H54 (cell line): Measurements from ENCODE around the gene FCHO1.

Experiments
- DNase-seq: peaks from one replicate; pipeline ENCODE4 v3.0.0; 2011; ENCODE audit warnings: low spot score, mixed read lengths; ENCODE audit not compliant: insufficient read length
- FAIRE-seq: peaks from 3 replicates; lab custom pipeline; 2011; peaks lifted over from hg19 to GRCh38; lab: Jason Lieb, UNC
- POLR2A ChIP-seq: IDR thresholded peaks from 2 replicates; pipeline ENCODE4 v1.6.1; 2011; ENCODE audit warnings: low read depth, mild to moderate bottlenecking, low read length

The FCHO1 gene

DNA sequence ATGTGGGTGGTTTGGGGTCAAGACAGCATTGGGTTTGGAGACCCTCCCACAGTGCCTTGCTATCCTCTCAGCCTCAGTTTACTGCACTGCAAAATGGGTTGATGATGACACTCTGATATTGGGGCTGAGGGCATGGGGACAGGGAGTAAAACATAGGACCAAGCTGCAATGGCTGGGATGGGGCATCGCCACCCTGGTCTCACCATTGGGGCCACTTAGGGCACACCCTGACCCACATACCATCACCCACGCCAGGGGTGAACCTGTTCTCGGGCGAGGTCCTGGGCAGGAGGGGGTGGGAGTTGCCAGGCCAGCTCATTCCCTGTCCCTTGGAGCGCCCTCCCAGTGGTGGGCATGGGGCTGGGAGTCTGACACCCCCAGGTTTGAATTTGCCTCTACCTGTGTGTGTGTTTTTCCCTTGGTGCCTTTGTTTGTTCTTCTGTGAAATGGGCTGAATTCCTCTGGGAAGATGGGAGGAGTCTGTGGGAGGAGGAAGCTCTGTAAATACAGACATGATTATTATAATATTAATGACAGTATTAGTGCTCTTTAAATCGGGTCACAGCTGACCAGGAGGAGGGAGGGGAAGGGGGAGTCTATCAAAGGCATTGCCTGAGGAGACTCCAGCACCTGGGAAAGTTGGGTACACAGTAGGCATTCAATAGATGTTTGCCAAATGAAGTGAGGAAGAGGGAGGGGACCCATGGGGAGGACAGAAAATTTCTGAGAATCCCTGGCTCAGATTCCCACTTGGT, 2.2 kb upstream of the FCHO1 start:
- DNase-seq: no peak
- FAIRE-seq: no peak
- TF ChIP-seq POLR2A: no peak

DNA sequence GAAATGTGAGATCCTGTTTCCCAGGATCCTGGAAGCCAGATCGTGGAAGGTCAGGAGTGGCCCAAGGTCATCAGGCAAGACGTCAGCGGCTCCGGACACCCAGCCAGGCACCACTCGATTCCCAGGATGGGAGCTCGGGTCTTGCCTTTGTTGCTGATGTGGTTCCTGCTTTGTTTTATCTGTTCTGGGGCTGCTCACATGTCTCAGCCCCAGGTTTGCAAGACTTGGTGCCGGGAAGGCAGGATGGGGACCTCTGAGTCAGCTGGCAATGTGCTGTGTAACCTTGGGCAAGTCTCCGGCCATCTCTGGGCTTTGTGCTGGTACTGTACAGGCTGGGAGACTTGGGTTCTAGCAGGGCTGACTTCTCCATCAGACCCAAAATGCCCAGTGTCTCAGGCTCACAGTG, 1.4 kb upstream of the FCHO1 start:
- DNase-seq: no peak
- FAIRE-seq: no peak
- no peak for TF ChIP-seq POLR2A

DNA sequence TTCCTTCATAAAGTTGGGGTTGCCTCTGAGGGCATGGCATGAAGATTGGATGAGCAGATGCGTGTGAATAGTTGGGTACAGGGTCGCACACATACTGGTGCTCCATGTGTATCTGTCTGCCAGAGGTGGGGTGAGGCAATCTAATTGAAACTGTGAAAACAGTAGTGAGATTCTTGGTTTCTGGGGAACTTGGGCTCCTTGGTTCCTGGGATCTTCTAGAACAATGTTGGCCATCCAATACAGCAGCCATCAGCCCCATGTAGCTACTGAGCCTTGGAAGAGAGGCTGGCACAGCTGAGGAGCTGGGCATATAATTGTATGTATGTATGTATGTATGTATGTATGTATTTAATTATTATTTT, 616 bp downstream of the FCHO1 start:
- no peak for DNase-seq
- no peak for TF ChIP-seq POLR2A
- FAIRE-seq: no peak

DNA sequence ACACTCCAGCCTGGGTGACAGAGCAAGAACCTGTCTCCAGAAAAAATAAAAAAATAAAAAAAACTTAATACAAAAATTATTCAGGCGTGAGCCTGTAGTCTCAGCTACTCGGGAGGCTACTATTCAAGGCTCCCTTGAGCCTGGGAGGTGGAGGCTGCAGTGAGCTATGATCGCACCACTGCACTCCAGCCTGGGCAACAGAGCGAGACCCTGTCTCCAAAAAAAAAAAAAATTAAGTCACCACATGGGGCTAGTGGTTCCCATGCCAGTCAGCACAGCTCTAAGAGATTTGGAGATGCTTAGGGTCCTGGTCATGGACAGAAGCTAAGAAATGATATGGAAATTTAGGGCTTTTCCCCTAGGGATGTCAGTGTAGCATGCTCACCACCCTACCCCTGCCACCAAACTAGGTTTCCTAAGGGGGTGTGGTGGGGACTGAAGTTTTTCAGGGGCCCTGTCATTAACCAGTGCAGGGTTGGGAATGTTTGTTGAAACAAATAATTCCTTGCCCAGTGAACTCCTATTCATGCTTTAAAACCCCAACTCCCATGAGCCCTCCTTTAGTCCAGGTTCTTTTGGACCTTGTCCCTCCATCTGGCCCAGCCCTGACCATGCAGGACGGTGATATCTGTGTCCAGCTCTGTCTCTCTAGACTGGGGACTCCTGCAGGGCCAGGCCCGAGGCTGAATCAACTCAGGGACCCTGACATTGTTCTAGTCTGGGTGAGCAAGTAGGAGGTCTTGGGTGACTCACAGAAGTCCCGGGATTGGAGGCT, 1.8 kb downstream of the FCHO1 start:
- DNase-seq (no peak), FAIRE-seq (no peak)

DNA sequence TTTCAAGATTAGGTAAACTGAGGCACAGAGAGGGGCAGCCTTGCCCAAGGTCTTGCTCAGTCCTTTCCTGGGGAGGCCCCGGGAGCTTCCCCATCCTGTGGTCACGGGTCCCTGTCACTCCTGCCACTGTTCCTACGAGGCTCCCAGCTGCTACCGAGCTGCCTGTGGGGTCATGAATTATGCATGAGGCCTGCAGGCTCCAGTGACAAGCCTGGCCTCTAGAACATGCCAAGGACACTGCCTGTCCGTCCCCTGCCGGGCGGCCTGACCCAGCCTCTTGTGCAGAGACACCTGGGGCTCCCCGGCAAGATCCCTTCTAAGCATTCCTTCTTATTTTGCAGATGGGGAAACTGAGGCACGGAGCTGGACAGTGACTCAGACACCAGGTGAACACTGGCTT, 2.7 kb downstream of the FCHO1 start:
- no peak for DNase-seq
- no peak for FAIRE-seq
- no peak for TF ChIP-seq POLR2A

More for the DNA sequence above, 1.8 kb downstream of the FCHO1 start:
- TF ChIP-seq POLR2A: no peak

DNA sequence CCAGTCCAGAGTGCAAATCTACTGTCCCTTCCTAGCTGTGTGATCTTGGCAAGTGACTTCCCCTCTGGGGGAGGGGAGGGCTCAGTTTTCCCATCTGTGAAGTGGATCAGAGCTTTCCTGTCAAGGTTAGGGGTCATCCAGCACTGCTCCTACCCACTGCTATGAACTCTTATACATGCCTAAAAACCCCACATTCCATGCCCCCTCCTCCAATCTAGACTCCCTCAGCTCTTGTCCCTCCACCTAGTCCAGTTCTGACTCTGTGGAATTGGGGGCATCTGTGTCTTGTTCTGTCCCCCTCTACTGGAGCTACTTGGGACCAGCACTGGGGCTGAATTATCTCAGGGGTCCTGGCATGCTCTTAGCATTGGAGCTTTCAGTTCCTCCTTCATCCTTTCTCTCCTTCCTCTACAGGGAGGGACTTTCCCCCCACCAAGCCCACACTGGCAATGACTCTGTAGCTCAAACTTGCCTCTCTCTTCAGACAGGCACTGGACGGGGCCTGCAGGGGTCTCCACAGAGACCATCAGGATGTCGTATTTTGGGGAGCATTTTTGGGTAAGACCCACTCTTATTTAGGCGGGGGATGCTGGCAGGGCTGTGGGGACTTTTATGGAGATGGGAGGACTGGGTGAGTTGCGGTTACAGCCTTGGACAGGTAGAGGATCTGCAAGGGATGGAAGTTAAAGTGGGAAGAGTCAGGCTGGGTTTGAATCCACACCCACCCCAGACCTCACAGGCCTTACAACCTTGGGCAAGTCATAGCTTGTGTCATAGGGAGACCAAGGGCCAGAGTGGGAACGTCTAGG, 3.6 kb downstream of the FCHO1 start:
- FAIRE-seq: no peak
- no peak for TF ChIP-seq POLR2A
- no peak for DNase-seq

DNA sequence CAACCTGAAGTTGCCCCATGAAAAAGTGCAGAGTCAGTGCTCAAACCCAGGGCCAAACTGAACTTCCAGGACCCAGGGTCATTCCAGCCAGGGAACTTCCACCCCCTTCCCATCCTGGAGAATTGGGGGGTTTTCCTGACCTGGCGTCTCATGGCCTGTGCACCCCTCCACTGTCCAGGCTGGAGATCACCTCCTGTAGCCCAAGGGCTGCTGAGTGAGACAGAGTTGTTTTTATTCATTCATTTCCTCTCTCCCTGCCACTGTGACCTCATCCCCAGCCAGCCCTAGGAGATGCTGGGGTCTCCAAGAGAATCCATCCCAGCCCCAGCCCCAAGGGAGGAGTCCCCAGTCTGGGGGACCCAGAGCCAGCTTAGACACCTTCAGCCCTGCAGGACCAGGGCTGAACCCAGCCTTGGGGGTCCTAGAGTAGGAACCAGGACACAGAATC, 4.2 kb downstream of the FCHO1 start:
- DNase-seq: no peak
- TF ChIP-seq POLR2A: no peak
- no peak for FAIRE-seq

DNA sequence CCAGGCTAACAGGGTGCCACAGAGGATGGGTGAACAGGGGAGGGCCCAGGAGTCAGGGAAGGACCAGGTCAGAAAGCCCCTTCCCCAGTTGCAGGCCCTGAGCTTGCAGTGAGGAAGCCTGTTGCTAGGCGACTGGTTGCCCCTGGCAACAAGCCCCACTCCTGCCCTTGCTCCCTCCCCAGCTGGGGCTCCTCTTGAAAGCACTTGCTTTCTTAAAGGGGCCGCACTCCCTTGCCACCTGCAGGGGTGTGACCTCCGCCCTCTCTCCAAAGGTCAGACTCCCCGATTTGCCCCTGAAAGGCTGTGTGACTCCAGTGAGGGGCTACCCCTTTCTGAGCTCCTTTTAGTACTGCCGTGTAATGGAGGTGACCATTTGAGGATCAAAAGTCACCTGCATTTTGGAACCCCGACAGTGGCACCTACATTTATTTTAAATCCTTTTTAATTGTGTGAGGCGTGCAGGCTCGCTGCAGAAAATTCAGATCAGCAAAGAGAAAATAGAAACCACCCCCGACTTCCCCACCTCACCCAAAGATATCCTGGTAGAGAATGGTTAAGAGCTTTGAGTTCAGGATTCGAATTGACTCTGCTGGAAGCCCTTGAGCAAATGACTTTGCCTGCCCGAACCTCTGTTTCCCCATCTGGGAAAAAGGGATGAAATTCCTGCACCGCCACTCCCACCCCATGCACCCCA, 4.8 kb downstream of the FCHO1 start:
- DNase-seq (no peak), FAIRE-seq (no peak)
- TF ChIP-seq POLR2A: no peak

DNA sequence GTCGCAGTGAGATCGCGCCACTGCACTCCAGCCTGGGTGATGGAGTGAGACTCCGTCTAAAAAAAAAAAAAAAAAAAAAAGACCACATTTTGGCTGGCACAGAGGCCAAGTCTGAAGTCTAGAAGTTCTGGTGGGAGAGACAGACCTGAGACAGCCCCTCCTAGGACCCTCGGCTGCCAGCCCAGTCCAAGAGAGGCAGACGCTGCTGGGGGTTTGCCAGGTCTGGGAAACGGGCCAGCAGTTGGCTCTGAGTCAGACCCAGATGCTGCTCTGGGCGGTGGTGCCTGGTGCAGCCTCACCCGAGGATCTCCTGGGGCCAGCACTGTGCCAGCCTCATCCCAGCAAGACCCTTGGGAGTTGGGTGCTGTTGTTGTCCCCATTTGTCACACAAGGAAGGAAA, 5.8 kb downstream of the FCHO1 start:
- DNase-seq (peak; percentile 64), FAIRE-seq (peak; percentile 20)
- TF ChIP-seq POLR2A: no peak

DNA sequence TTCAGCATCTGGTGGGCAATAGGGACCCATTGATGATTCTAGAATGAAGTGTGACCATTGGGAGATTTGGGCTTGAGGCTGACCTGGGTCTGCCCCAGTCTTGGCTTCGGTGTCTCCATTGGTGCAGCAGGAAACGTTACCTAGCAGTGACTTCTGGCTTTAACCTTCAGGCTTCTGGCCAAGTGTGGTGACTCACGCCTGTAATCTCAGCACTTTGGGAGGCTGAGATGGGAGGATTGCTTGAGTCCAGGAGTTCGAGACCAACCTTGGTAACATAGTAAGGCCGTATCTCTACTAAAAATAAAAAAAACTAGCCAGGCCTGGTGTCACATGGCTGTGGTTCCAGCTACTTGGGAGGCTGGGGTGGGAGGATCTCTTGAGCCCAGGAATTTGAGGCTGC, 7.2 kb downstream of the FCHO1 start:
- no peak for TF ChIP-seq POLR2A
- no peak for FAIRE-seq
- DNase-seq: no peak

DNA sequence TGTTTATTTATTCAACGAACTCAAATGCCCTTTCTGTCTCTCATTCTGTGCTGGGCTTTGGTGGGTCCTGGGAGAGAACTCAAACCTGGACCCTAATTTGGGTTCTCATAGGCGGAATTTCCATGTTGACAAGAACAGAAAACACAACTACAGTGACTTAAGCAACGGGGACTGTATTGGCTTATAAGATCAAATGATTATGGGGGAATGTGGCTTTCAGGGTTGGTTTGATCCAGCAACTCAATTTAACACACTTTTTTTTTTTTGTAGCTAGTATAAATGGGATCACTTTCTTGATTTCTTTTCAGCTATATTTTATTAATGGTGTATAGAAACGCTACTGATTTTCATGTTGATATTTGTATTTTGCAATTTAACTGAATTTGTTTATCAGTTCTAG, 9.9 kb downstream of the FCHO1 start:
- no peak for TF ChIP-seq POLR2A
- no peak for DNase-seq
- no peak for FAIRE-seq

DNA sequence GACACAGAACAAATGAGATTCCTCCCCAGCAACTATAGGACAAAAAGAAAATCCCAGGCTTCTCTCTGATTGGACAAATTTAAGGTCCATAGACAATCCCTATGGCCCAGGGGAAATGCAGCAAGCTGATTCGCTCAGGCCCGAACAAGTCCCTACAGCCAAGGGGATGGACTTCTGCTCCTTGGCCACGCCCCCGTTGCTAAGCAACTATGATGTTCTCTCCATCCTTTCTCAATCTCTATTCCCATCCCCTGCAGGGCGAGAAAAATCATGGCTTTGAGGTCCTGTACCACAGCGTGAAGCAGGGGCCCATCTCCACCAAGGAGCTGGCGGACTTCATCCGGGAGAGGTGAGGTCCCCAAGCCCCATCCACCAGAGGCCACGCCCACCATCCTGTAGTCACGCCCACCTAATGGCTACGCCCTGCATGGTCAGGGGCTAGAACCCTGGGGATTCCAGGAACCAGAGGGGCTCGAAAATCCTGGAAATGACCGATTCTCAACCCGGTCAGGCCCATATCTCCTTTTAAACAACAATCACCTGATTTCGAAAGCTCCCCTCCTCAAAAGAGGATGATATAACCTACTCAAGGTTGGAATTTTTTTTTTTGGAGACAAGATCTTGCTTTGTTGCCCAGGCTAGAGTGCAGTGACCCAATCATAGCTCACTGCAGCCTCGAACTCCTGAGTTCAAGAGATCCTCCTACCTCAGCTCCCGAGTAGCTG, 11.4 kb downstream of the FCHO1 start:
- no peak for DNase-seq
- TF ChIP-seq POLR2A: no peak
- FAIRE-seq: peak; percentile 11

DNA sequence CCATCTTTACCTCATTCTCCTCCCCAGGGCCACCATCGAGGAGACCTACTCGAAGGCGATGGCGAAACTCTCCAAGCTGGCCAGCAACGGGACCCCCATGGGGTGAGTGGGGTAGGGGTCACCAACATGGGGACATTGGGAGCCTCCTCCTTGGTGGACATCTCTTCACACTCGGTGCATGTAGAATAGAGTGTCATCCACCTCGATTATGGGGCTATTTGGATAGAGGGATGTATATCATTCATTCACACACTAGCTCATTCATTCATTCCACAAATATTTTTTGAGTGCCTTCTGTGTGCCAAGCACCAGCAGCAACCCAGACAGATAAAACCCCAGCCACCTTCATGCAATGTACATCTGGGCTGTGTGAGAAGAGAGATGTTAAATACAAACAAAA, 13.1 kb downstream of the FCHO1 start:
- TF ChIP-seq POLR2A: no peak
- no peak for FAIRE-seq
- DNase-seq: no peak
